M059J (cell line): Measurements from ENCODE around the gene MIB2. TPM values are rescaled to one million over a fixed set of nuclear protein-coding genes. Genes with fewer than 3 reads are reported as not detected.
"Not testable (repeated sequence)": the region's sequence is repeated elsewhere in the genome, so short reads cannot be mapped to it uniquely, and the experiment has no call there.

ENCODE experiments used
- DNase-seq: peaks from one replicate; pipeline ENCODE4 v3.0.0-alpha.2; 2012; ENCODE audit warnings: low read depth
- total RNA-seq: library from RNA; depleted of rRNA; stranded (reverse); fragments of >200 nt; shearing (Covaris generic); gene quantifications from 2 replicates; pipeline ENCODE4 v1.2.3, GENCODE V29; 2014

MIB2 gene
- total RNA-seq, 1 experiment from 2014 or later, result 28.6 TPM

DNA sequence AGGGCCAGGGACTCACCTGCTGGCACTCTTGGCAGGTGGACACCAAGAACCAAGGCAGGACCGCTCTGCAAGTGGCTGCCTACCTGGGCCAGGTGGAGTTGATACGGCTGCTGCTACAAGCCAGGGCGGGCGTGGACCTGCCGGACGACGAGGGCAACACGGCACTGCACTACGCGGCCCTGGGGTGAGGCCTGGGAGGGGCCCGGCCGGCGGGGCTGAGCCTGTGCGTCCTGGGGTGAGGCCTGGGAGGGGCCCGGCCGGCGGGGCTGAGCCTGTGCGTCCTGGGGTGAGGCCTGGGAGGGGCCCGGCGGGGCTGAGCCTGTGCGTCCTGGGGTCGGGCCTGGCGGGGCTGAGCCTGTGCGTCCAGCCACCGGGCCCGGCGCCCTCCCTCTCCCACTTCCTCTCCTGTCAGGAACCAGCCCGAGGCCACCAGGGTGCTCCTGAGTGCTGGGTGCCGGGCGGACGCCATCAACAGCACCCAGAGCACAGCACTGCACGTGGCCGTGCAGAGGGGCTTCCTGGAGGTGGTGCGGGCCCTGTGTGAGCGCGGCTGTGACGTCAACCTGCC lies 12.0 kb downstream of the MIB2 start:
- no peak for DNase-seq

- DNase-seq, result no peak
Measured at GRCh38 chr1:1627829-1628753, 12.8 kb downstream of the MIB2 start.

- DNase-seq, result peak; percentile 30
Measured at GRCh38 chr1:1628754-1629429, 13.6 kb downstream of the MIB2 start.

- DNase-seq, result no peak
Measured at GRCh38 chr1:1629430-1630190, 14.3 kb downstream of the MIB2 start.

DNA sequence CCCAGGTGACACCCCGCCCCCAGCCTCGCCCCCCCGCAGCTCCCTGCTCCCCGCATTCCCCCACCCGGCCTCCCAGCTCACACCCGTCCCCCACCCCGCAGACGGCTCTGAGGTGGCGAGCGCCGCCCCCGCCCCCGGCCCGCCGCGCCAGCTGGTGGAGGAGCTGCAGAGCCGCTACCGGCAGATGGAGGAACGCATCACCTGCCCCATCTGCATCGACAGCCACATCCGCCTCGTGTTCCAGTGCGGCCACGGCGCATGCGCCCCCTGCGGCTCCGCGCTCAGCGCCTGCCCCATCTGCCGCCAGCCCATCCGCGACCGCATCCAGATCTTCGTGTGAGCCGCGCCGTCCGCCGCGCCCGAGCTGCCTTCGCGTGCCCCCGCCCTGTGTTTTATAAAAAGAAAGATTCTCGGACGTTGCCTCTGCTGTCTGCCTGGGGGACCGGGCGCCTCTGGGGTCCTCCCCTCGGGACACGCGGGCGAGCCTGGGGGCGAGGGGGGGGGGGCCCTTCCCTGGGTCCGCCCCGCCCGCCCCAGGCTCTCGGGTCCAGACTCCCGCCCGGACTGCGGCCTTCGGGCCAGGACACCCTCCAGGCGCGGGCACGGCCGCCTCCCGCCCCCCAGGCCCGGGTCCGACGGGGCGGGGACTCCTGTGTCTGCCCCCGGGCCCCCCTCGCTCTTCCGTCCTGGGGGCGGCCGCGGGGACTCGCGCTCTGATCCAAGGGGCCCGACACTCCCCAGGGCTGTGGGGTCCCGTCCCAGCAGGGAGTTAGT lies 15.1 kb downstream of the MIB2 start:
- DNase-seq, result no peak

- DNase-seq, result no peak
Measured at GRCh38 chr1:1630965-1631781, 15.9 kb downstream of the MIB2 start.

DNA sequence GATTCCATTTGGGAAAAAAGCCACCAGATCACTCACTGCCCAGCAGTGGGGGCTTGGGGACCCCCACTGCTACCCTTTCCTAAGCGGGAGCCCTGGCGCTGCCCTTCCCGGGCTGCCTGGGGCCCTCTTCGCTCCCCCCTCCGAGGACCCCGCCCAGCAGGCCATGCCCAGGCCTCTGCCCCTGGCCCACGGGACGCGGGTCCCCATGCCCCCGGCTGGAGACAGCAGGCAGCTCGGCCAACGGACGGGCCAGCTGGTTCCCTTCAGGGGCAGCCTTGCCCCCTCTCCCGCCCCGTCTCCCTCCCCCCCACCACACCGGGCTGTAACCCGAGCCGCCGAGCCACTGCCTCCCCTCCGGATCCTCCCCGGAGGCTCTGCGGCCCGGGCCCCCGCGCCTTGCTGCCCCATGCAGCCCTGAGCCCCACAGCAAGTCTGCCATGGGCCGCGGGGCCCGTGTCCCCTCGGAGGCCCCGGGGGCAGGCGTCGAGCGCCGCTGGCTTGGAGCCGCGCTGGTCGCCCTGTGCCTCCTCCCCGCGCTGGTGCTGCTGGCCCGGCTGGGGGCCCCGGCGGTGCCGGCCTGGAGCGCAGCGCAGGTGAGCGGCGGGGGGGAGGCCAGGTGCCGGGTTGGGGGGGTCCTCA lies 16.6 kb downstream of the MIB2 start, which contains the start of gene MMP23B:
Gene MMP23B (plus strand): TSS at position 392 of the 639 bp plus-strand sequence. CDS start 46 bp downstream, at position 438.
- DNase-seq, result no peak

DNA sequence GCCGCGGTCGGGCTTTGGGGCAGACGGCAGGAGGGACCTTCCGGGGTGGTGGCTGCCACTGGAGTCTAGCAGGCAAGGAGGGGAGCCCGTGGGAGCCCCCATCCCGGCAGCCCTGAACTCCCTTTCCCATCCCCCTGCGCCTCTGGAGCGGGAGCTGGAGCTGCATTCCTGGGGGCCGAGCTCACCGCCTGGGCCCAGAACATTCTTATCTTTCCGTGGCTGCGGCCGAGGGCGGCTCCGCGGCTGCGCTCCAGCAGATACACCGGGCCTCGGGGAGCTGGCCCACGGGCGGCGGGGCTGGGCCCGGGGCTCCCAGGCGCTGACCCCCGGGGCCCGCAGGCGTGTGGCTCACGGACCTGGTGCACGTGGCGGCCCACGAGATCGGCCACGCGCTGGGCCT lies 18.1 kb downstream of the MIB2 start:
- not testable (repeated sequence) for DNase-seq

DNA sequence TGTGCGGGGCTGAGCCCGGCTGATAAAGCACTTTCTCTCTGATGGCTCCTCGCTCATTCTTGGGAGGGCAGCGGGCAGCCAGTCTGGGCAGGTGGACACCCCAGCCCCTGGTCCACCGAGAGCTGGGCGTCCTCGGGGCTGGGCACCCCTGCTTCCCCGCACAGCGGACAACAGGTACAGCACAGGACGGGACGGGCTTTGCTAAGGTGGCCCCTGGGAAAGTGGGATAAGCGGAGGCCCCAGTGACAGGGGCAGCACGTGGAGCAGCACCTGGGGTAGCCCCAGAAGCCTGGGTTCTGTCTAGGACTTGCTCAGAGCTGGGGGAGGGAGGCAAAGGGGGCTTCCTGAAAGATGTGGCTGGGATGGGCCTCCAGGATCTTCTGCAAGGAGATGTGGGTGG lies 19.3 kb downstream of the MIB2 start:
- DNase-seq, result not testable (repeated sequence)

GRCh38 chr1:1636621-1637478 lies 21.6 kb downstream of the MIB2 start:
- not testable (repeated sequence) for DNase-seq

DNA sequence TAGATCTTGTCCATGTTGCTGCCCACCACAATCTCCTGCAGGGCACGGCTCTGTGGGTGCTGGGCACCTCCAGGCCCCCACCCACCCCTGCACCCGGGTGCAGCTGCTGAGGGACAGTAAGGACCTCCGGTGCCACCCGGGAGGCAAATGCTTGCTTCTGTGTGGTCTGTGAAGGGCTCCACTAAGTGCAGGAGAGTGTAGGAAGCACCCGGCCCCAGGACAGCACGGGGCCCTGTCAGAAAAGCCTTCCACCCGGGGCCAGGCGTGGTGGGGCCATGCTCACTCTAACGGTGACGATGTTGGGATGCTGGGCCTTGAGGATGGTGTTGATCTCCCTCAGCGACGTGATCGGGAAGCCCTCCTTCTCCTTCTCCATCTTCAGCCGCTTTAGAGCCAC lies 22.2 kb downstream of the MIB2 start:
- DNase-seq, result not testable (repeated sequence)

GRCh38 chr1:1638528-1638927 lies 23.2 kb downstream of the MIB2 start:
- DNase-seq, result not testable (repeated sequence)

- DNase-seq, result not testable (repeated sequence)
Measured at GRCh38 chr1:1639368-1639767, 24.1 kb downstream of the MIB2 start.

DNA sequence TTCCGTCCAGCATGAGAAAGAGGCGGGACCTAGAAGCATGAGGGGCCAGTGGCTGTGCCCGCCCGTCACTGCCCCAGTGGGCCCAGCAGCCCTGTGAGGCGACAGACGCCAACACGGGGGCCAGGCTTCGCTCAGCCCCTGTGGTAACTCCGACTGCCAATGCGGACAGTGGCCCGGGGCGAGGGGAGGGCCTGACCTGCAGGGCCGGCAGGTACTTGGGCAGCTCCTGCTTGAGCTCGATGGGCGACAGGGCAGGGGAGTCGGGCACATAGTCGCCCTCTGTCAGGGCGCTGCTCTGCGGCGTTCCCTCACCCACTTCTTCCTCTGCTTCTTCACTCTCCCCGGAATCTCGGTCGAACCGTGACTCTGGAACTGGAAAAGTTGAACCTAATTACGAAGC lies 24.8 kb downstream of the MIB2 start:
- not testable (repeated sequence) for DNase-seq

GRCh38 chr1:1640711-1641461 lies 25.6 kb downstream of the MIB2 start:
- not testable (repeated sequence) for DNase-seq

DNA sequence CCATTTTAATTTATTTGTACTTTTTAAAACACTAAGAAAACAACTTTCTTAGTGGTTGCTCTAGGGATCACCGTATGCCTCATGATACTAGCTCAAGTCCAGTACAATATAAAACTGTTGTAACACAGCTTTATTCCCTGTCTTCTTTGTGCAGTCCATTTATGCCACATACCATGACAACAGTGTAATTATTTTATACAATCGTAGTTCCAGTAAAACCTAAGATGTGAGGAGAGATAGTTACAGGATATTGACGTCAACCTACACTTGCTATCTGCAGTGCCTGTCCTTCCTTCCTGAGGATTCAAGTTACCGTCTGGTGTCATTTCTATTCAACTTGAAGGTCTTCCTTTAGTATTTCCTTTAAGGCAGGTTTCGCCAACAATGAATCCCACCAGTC lies 31.0 kb downstream of the MIB2 start:
- not testable (repeated sequence) for DNase-seq

- DNase-seq, result not testable (repeated sequence)
Measured at GRCh38 chr1:1647567-1648241, 32.4 kb downstream of the MIB2 start.
